Measurements from ENCODE around the gene IREB2.

The IREB2 gene

GRCh38 chr15:78420766-78421165, 17.2 kb upstream of the IREB2 start:
- no peak overlapping the region for H2BK12ac ChIP-seq (ENCODE audit: low read length in 2 of 2)
- no peaks in the 10 kb centered on the region for H3K36me3 ChIP-seq (ENCODE audit: control insufficient read depth in 1 of 2, insufficient read depth in 2 of 2, low read depth in 1 of 2, low read length in 2 of 2)
- peak overlapping the region; percentile 51 for H3K9ac ChIP-seq (ENCODE audit: low read length)
- H3K27me3 ChIP-seq (ENCODE audit: control insufficient read depth in 1 of 2, insufficient read depth in 1 of 2, low read length in 2 of 2), result peaks cover 18 to 27% of the 10 kb centered on the region in 2 experiments
- no peak overlapping the region for H3K23ac ChIP-seq (ENCODE audit: low read length in 2 of 2)
- H2AK5ac ChIP-seq (ENCODE audit: low read length, severe bottlenecking), result no peak overlapping the region
- no peak overlapping the region for H2BK120ac ChIP-seq (ENCODE audit: low read depth, low read length)
- H3K4ac ChIP-seq (ENCODE audit: low read depth in 1 of 2, low read length in 2 of 2), result peak overlapping the region in 1 of 2 experiments; percentile 60
- H3K79me1 ChIP-seq (replicated peaks; ENCODE audit: low read length, poor library complexity, severe bottlenecking), result no peaks in the 10 kb centered on the region
- H3K4me2 ChIP-seq (ENCODE audit: low read length, poor library complexity, severe bottlenecking), result no peak overlapping the region
- no peak for DNase-seq
- peaks cover 5% of the 10 kb centered on the region for H3K4me1 ChIP-seq (ENCODE audit: control insufficient read depth, insufficient read depth, low read depth, low read length)
- H3K4me3 ChIP-seq (ENCODE audit: insufficient read depth in 1 of 2, low read depth in 1 of 2, low read length in 2 of 2), result peak overlapping the region in 1 of 2 experiments; percentile 55
- no peak overlapping the region for H2BK5ac ChIP-seq (ENCODE audit: low read depth, low read length, poor library complexity, severe bottlenecking)
- 82% methylated on average over 8 of the region's 8 CpGs for WGBS
- H4K8ac ChIP-seq (ENCODE audit: low read length), result no peak overlapping the region
- H4K91ac ChIP-seq (ENCODE audit: low read length), result no peak overlapping the region
- H2BK15ac ChIP-seq (ENCODE audit: low read depth, poor library complexity, severe bottlenecking), result no peak overlapping the region
- no peak overlapping the region for H3K14ac ChIP-seq (ENCODE audit: low read length in 2 of 2)
- H3K18ac ChIP-seq (ENCODE audit: low read depth in 1 of 2, low read length in 2 of 2), result no peak overlapping the region
- H3K9me3 ChIP-seq (ENCODE audit: control insufficient read depth, low read length), result no peaks in the 10 kb centered on the region
- H2AFZ ChIP-seq (ENCODE audit: low read depth, low read length), result no peak overlapping the region
- H3K27ac ChIP-seq (ENCODE audit: low read length, poor library complexity, severe bottlenecking), result no peak overlapping the region

- H3K18ac ChIP-seq (ENCODE audit: low read depth in 1 of 2, low read length in 2 of 2), result no peak overlapping the region
- H2BK15ac ChIP-seq (ENCODE audit: low read depth, poor library complexity, severe bottlenecking), result no peak overlapping the region
- no peak overlapping the region for H2AK5ac ChIP-seq (ENCODE audit: low read length, severe bottlenecking)
- H2BK12ac ChIP-seq (ENCODE audit: low read length in 2 of 2), result no peak overlapping the region
- no peak overlapping the region for H3K4me2 ChIP-seq (ENCODE audit: low read length, poor library complexity, severe bottlenecking)
- H3K23ac ChIP-seq (ENCODE audit: low read length in 2 of 2), result no peak overlapping the region
- no peak overlapping the region for H2BK120ac ChIP-seq (ENCODE audit: low read depth, low read length)
- H3K9ac ChIP-seq (ENCODE audit: low read length), result peak overlapping the region; percentile 51
- peak overlapping the region in 1 of 2 experiments; percentile 55 for H3K4me3 ChIP-seq (ENCODE audit: insufficient read depth in 1 of 2, low read depth in 1 of 2, low read length in 2 of 2)
- peaks cover 5% of the 10 kb centered on the region for H3K4me1 ChIP-seq (ENCODE audit: control insufficient read depth, insufficient read depth, low read depth, low read length)
- DNase-seq, result no peak
- H3K79me1 ChIP-seq (replicated peaks; ENCODE audit: low read length, poor library complexity, severe bottlenecking), result no peaks in the 10 kb centered on the region
- no peaks in the 10 kb centered on the region for H3K36me3 ChIP-seq (ENCODE audit: control insufficient read depth in 1 of 2, insufficient read depth in 2 of 2, low read depth in 1 of 2, low read length in 2 of 2)
- no peak overlapping the region for H2BK5ac ChIP-seq (ENCODE audit: low read depth, low read length, poor library complexity, severe bottlenecking)
- H3K4ac ChIP-seq (ENCODE audit: low read depth in 1 of 2, low read length in 2 of 2), result peak overlapping the region in 1 of 2 experiments; percentile 60
- no peak overlapping the region for H2AFZ ChIP-seq (ENCODE audit: low read depth, low read length)
- no peak overlapping the region for H3K27ac ChIP-seq (ENCODE audit: low read length, poor library complexity, severe bottlenecking)
- no peaks in the 10 kb centered on the region for H3K9me3 ChIP-seq (ENCODE audit: control insufficient read depth, low read length)
- H3K14ac ChIP-seq (ENCODE audit: low read length in 2 of 2), result no peak overlapping the region
- H3K27me3 ChIP-seq (ENCODE audit: control insufficient read depth in 1 of 2, insufficient read depth in 1 of 2, low read length in 2 of 2), result peaks cover 12 to 27% of the 10 kb centered on the region in 2 experiments
- no peak overlapping the region for H4K8ac ChIP-seq (ENCODE audit: low read length)
- 77% methylated on average over 7 of the region's 7 CpGs for WGBS
- no peak overlapping the region for H4K91ac ChIP-seq (ENCODE audit: low read length)
These were observed 16.6 kb upstream of the IREB2 start for GRCh38 chr15:78421238-78421965.

- Histone ChIP-seq H2BK15ac (ENCODE audit: low read depth, poor library complexity, severe bottlenecking) (no peak overlapping the region), H3K14ac (ENCODE audit: low read length in 2 of 2) (no peak overlapping the region), H4K8ac (ENCODE audit: low read length) (no peak overlapping the region), H3K18ac (ENCODE audit: low read depth in 1 of 2, low read length in 2 of 2) (no peak overlapping the region), H3K27ac (ENCODE audit: low read length, poor library complexity, severe bottlenecking) (no peak overlapping the region), H3K9me3 (ENCODE audit: control insufficient read depth, low read length) (no peaks in the 10 kb centered on the region), H3K4me3 (ENCODE audit: insufficient read depth in 1 of 2, low read depth in 1 of 2, low read length in 2 of 2) (no peak overlapping the region), H2AFZ (ENCODE audit: low read depth, low read length) (no peak overlapping the region), H3K4me1 (ENCODE audit: control insufficient read depth, insufficient read depth, low read depth, low read length) (peaks cover 5% of the 10 kb centered on the region), H3K27me3 (ENCODE audit: control insufficient read depth in 1 of 2, insufficient read depth in 1 of 2, low read length in 2 of 2) (peaks cover 14 to 26% of the 10 kb centered on the region in 2 experiments), H2BK5ac (ENCODE audit: low read depth, low read length, poor library complexity, severe bottlenecking) (no peak overlapping the region), H3K4ac (ENCODE audit: low read depth in 1 of 2, low read length in 2 of 2) (no peak overlapping the region), H2BK12ac (ENCODE audit: low read length in 2 of 2) (no peak overlapping the region), H4K91ac (ENCODE audit: low read length) (no peak overlapping the region), H2BK120ac (ENCODE audit: low read depth, low read length) (no peak overlapping the region), H3K9ac (ENCODE audit: low read length) (no peak overlapping the region), H3K4me2 (ENCODE audit: low read length, poor library complexity, severe bottlenecking) (no peak overlapping the region), H2AK5ac (ENCODE audit: low read length, severe bottlenecking) (no peak overlapping the region), H3K23ac (ENCODE audit: low read length in 2 of 2) (no peak overlapping the region), H3K79me1 (replicated peaks; ENCODE audit: low read length, poor library complexity, severe bottlenecking) (no peaks in the 10 kb centered on the region), H3K36me3 (ENCODE audit: control insufficient read depth in 1 of 2, insufficient read depth in 2 of 2, low read depth in 1 of 2, low read length in 2 of 2) (no peaks in the 10 kb centered on the region)
- peak; percentile 62 for DNase-seq
- WGBS, result 49% methylated on average over 11 of the region's 12 CpGs
These were observed 15.3 kb upstream of the IREB2 start for GRCh38 chr15:78422571-78423340.

GRCh38 chr15:78424673-78425072, 13.3 kb upstream of the IREB2 start:
- no peak overlapping the region for H3K23ac ChIP-seq (ENCODE audit: low read length in 2 of 2)
- no peak overlapping the region for H3K14ac ChIP-seq (ENCODE audit: low read length in 2 of 2)
- no peak overlapping the region for H3K4ac ChIP-seq (ENCODE audit: low read depth in 1 of 2, low read length in 2 of 2)
- no peak overlapping the region for H2BK12ac ChIP-seq (ENCODE audit: low read length in 2 of 2)
- H4K91ac ChIP-seq (ENCODE audit: low read length), result no peak overlapping the region
- no peak overlapping the region for H4K8ac ChIP-seq (ENCODE audit: low read length)
- H3K79me1 ChIP-seq (replicated peaks; ENCODE audit: low read length, poor library complexity, severe bottlenecking), result no peaks in the 10 kb centered on the region
- no peaks in the 10 kb centered on the region for H3K9me3 ChIP-seq (ENCODE audit: control insufficient read depth, low read length)
- WGBS, result 97% methylated on average over 2 of the region's 3 CpGs
- H2AK5ac ChIP-seq (ENCODE audit: low read length, severe bottlenecking), result no peak overlapping the region
- H3K36me3 ChIP-seq (ENCODE audit: control insufficient read depth in 1 of 2, insufficient read depth in 2 of 2, low read depth in 1 of 2, low read length in 2 of 2), result no peaks in the 10 kb centered on the region
- no peak overlapping the region for H3K9ac ChIP-seq (ENCODE audit: low read length)
- H3K27ac ChIP-seq (ENCODE audit: low read length, poor library complexity, severe bottlenecking), result no peak overlapping the region
- no peak overlapping the region for H2AFZ ChIP-seq (ENCODE audit: low read depth, low read length)
- H2BK120ac ChIP-seq (ENCODE audit: low read depth, low read length), result no peak overlapping the region
- no peak overlapping the region for H3K4me3 ChIP-seq (ENCODE audit: insufficient read depth in 1 of 2, low read depth in 1 of 2, low read length in 2 of 2)
- no peak for DNase-seq
- H3K4me1 ChIP-seq (ENCODE audit: control insufficient read depth, insufficient read depth, low read depth, low read length), result peaks cover 3% of the 10 kb centered on the region
- peaks cover 21 to 26% of the 10 kb centered on the region in 2 experiments for H3K27me3 ChIP-seq (ENCODE audit: control insufficient read depth in 1 of 2, insufficient read depth in 1 of 2, low read length in 2 of 2)
- H2BK5ac ChIP-seq (ENCODE audit: low read depth, low read length, poor library complexity, severe bottlenecking), result no peak overlapping the region
- H2BK15ac ChIP-seq (ENCODE audit: low read depth, poor library complexity, severe bottlenecking), result no peak overlapping the region
- H3K4me2 ChIP-seq (ENCODE audit: low read length, poor library complexity, severe bottlenecking), result no peak overlapping the region
- H3K18ac ChIP-seq (ENCODE audit: low read depth in 1 of 2, low read length in 2 of 2), result no peak overlapping the region
